Urinary bladder (tissue), 4 donors: ENCODE data around the gene ADCY5. TPM values are rescaled to one million over a fixed set of nuclear protein-coding genes. Genes with fewer than 3 reads are reported as not detected.
A peak's percentile ranks its signal among the peaks of the same experiment; 100 is the strongest.

Experiments
- DNase-seq: peaks from one replicate; pipeline ENCODE4 v3.0.0-alpha.2; 2015; ENCODE audit errors: extremely low spot score
- H3K27ac ChIP-seq: one replicate; pipeline ENCODE4 v1.5.1; 2013; ENCODE audit warnings: low read depth, mild to moderate bottlenecking, moderate library complexity
- H3K36me3 ChIP-seq: one replicate; pipeline ENCODE4 v1.6.1; 2013; ENCODE audit warnings: mild to moderate bottlenecking, moderate library complexity; ENCODE audit not compliant: insufficient read depth
- H3K4me1 ChIP-seq: one replicate; pipeline ENCODE4 v1.6.1; 2013; ENCODE audit warnings: mild to moderate bottlenecking, moderate library complexity; ENCODE audit not compliant: insufficient read depth
- H3K4me3 ChIP-seq: one replicate; pipeline ENCODE4 v1.5.1; 2013; ENCODE audit warnings: low read depth, low read length
- WGBS: extraction: QIAGEN DNeasy Blood & Tissue Kit; methylation state at CpG from one replicate; pipeline ENCODE4 v1.1.7; 2013; 5-methylcytosine and 5-hydroxymethylcytosine counted together
- polyA plus RNA-seq: library from polyadenylated mRNA; stranded (reverse); fragments of 200-250 nt; gene quantifications from one replicate; pipeline ENCODE4 v1.2.3, GENCODE V29; 2013
- total RNA-seq: library from RNA; depleted of rRNA; stranded (reverse); fragments of >200 nt; gene quantifications from one replicate; pipeline ENCODE4 v1.2.3, GENCODE V29; 2014
- donor health status: healthy with polysubstance abuse.
- donor health status: healthy.

The ADCY5 gene
- total and polyA plus RNA-seq, 2 donors: 25.1 to 53.1 TPM

DNA sequence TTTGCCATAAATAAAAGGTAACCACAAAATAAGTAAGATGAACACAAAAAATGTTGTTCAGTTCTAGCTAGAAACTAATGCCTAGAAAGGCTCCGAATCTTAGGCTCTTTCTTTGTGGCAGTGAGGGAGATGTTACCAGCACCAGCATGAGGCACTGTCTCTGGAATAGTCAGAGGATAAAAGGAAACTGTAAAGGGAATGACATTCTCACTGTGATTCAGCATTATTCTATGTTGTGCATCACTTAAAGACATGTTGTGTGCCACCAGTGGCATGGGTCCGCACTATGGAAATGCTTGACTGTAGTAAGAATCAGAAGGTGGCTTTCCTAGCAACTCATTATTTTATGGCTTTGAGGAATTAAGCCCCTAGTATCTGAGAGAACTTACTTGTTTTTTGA is 176.3 kb downstream of the ADCY5 start:
- Histone ChIP-seq H3K27ac (no peak overlapping the region), H3K4me1 (no peaks in the 10 kb centered on the region), H3K4me3 (no peak overlapping the region), H3K36me3 (no peaks in the 10 kb centered on the region)
- no peak for DNase-seq
- 97% methylated on average over 2 of the region's 2 CpGs for whole genome bisulfite sequencing

DNA sequence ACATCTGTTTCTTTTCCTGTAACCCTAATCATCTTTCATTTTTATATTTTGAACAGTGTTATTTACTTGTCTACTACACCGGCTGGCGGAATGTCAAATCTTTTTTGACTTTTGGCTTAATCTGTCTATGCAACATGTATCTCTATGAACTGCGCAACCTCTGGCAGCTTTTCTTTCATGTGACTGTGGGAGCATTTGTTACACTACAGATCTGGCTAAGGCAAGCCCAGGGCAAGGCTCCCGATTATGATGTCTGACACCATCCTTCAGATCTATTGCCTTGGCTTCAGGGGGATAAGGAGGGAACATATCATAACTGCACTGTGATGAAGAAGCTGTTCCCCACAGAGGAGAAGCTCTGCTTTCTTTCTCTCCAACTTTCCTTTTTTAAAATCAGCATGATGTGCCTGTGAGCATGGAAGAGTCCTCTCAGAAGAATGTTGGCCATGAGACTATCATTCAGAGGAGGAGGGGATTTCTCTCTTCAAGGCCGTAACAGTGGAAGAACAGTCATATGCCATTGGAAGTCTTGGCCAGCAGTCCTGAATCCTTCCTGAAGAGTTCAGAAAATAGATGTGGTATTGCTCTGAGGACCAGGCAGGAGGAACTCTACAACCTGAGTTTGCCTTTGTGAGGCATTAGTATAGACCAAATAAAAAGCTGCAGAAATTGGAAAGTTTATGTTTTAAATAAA is 177.3 kb downstream of the ADCY5 start:
- no peak overlapping the region for H3K4me3 ChIP-seq
- no peaks in the 10 kb centered on the region for H3K36me3 ChIP-seq
- no peaks in the 10 kb centered on the region for H3K4me1 ChIP-seq
- WGBS: 64% methylated on average over 5 of the region's 5 CpGs
- H3K27ac ChIP-seq: no peak overlapping the region
- no peak for DNase-seq

DNA sequence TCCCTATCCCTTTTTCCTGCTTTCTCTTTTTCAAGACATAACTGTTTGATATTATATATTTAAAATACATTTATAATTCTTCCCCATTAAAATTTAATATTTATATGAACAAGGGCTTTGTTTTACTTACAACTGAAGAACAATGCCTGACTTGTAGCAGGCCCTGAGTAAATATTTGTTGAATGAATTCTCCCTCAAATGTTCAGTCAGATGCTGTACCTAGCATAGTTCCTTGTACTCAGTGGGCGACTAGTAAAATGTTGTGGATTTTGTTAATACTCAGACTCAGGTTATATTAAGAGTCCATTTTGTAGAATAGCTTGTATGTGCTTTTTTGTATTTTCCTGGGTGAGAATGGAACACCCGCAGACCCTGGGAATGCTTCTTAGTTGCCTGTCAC is 178.1 kb downstream of the ADCY5 start:
- WGBS: 93% methylated on average over 2 of the region's 2 CpGs
- no peak overlapping the region for H3K27ac ChIP-seq
- H3K4me1 ChIP-seq: no peaks in the 10 kb centered on the region
- no peak overlapping the region for H3K4me3 ChIP-seq
- DNase-seq: no peak
- H3K36me3 ChIP-seq: no peaks in the 10 kb centered on the region

DNA sequence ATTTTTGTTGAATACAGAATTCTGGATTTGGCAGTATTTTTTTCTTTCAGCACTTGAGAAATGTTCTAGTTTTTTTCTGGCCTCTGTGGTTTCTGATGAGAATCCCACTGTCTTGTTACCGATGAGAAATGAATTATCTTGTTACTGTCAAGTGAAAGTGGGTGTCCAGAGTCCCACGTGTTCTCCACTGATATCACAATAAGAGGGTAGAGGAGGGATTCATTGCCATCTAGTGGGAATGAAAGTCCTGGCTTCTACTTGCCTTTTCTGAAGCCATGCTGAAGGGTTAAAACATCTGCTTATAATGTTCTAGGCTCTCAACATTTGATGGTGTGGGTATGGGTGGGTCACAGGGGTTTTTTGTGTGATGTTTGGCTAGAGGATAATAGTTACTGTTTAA is 181.1 kb downstream of the ADCY5 start:
- H3K27ac ChIP-seq: no peak overlapping the region
- 69% methylated on average over 2 of the region's 2 CpGs for WGBS
- no peaks in the 10 kb centered on the region for H3K4me1 ChIP-seq
- no peak overlapping the region for H3K4me3 ChIP-seq
- no peaks in the 10 kb centered on the region for H3K36me3 ChIP-seq
- no peak for DNase-seq

DNA sequence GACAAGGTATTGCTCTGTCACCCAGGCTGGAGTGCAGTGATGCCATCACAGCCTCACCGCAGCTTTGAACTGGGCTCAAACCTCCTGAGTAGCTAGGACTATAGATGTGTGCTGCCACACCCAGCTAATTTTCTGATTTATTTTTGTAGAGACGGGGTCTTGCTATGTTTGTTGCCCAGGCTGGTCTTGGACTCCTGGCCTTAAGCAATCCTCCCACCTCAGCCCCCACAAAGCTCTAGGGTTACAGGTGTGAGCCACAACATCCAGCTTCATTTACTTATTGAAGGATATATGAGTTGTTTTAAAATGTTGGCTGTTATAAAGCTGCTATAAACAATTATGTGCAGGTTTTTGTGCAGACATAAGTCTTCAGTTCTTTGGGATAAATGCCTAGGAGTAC is 184.9 kb downstream of the ADCY5 start:
- 90% methylated on average over 2 of the region's 2 CpGs for WGBS

DNA sequence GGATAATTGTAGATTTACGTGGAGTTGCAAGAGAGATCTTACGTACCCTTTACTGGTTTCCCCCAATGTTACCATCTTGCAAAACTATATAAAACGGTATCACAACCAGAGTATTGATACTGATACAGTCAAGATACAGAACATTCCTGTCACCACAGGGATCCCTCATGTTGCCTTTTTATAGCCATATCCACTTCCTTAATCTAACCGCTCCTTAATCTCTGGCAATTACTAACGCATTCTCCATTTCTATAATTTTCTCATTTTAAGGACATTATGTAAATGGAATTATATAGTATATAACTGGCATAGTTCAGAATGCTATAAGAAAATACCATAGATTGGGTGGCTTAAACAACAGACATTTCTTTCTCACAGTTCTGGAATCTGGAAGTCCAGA is 186.0 kb downstream of the ADCY5 start:
- H3K4me3 ChIP-seq: no peak overlapping the region
- H3K4me1 ChIP-seq: no peaks in the 10 kb centered on the region
- no peak overlapping the region for H3K27ac ChIP-seq
- no peaks in the 10 kb centered on the region for H3K36me3 ChIP-seq
- DNase-seq: no peak
- 84% methylated on average over 5 of the region's 5 CpGs for WGBS

More for the DNA sequence above, 184.9 kb downstream of the ADCY5 start:
- H3K36me3 ChIP-seq: no peaks in the 10 kb centered on the region
- no peak overlapping the region for H3K27ac ChIP-seq
- H3K4me3 ChIP-seq: no peak overlapping the region
- no peaks in the 10 kb centered on the region for H3K4me1 ChIP-seq
- no peak for DNase-seq

DNA sequence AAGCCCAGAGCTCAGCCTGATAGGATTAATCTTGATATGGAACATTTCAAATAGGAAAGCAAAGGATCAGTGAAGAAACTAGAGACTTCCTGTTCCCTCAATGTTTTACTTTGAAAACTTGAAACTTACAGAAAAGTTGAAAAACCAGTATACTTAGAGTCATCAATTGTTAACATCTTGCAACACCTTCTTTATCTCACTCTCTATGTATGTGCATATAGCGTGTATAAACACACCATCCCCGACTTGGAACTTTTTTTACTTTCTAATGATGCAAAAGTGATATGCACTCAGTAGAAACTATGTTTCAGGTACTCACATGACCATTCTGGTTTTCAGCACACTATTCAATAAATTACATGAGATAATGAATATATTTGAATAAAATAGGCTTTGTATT is 186.7 kb downstream of the ADCY5 start:
- H3K4me1 ChIP-seq: no peaks in the 10 kb centered on the region
- H3K27ac ChIP-seq: no peak overlapping the region
- H3K4me3 ChIP-seq: no peak overlapping the region
- 71% methylated on average over 2 of the region's 2 CpGs for WGBS
- no peaks in the 10 kb centered on the region for H3K36me3 ChIP-seq
- DNase-seq: no peak

DNA sequence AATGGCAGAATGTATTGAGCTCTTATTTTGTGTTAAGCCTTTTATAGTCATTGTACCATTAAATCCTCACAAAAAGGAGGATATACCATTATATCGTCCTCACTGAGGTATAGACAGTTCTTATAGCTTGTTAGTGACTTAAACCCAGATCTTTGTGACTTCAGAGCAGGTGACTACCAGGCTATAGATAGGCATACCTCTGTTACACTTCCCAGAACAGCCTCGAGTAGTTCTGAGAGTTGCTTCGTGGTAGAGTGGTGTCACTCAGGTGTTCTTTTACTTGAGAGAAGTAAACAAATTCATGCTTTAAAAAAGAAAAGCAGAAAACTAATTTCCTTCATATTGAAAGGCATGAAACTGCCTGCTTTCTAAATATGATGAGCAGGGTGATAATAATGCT is 187.2 kb downstream of the ADCY5 start:
- no peak for DNase-seq
- no peak overlapping the region for H3K27ac ChIP-seq
- H3K36me3 ChIP-seq: no peaks in the 10 kb centered on the region
- 81% methylated on average over 3 of the region's 3 CpGs for WGBS
- H3K4me3 ChIP-seq: no peak overlapping the region
- H3K4me1 ChIP-seq: no peaks in the 10 kb centered on the region

DNA sequence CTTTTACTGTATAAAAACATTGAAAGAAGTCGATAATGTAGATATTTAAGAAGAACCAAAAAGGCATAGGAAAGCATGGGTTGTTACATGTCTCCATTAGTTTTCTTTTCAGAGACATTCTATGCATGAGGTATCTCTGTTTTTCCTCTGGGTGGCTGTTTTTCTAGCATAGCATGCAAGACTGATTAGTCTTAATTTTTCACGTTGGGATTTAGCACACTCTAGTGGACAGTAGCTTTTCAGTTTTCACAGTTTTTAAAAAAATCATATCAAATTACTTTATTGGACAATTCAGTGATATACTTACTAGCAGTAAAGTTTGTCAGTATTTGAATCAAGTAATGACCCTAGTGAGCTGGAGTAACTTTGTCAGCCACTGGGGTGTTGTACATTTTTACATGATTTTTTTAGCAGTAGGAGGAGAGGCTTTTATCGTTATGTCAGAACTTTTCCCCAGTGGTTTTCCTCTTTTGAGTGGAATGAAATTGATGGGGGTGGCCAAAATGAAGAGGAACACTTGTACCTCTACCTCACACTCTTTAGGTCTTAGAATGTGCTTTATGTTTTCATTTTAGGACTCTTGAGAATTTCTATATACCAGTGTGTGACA is 190.0 kb downstream of the ADCY5 start:
- WGBS: 51% methylated on average over 3 of the region's 3 CpGs
- Histone ChIP-seq H3K27ac (no peak overlapping the region), H3K36me3 (no peaks in the 10 kb centered on the region), H3K4me3 (no peak overlapping the region), H3K4me1 (no peaks in the 10 kb centered on the region)
- DNase-seq: peak; percentile 18

DNA sequence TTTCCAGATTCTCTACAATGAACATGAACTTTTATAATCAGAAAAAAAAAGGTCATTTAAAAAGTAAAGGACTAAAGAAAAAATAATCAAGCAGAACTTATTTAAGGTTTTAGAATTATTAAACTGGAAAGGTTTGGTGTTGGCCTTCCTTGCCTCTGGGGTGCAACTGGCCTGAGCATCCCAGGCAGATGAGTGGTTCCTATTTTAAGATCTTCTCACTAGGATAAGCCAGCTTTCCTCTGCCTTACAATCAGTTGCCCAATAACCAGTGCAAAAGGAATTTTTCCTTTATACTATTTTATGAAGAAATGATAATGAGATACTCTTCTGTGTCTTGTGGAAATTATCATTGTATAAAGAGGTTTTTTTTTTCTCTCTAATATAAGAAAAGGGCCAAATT is 190.5 kb downstream of the ADCY5 start:
- no peaks in the 10 kb centered on the region for H3K36me3 ChIP-seq
- no peak for DNase-seq
- no peaks in the 10 kb centered on the region for H3K4me1 ChIP-seq
- no peak overlapping the region for H3K4me3 ChIP-seq
- no peak overlapping the region for H3K27ac ChIP-seq

DNA sequence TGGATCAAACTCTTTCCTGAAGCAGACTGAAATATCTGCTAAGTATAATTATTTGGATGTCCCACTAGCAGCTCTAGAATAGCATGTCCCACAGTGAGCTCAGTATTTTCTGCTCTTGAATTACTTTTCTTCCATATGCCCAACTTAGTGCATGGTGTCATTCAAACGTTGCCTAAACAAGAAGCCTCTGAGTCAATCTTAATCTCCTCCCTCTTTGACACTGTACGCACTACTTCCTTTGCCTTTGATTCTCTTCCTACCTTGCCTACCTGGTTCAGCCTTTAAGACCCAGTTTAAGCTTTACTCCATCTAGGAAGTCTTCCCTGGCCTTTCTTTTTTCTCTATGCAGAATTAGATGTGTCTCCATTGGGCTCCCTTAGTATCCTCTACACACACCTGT is 192.6 kb downstream of the ADCY5 start:
- Histone ChIP-seq H3K27ac (no peak overlapping the region), H3K4me1 (no peaks in the 10 kb centered on the region), H3K4me3 (no peak overlapping the region), H3K36me3 (no peaks in the 10 kb centered on the region)
- DNase-seq: no peak
- WGBS: 76% methylated on average over 2 of the region's 2 CpGs

DNA sequence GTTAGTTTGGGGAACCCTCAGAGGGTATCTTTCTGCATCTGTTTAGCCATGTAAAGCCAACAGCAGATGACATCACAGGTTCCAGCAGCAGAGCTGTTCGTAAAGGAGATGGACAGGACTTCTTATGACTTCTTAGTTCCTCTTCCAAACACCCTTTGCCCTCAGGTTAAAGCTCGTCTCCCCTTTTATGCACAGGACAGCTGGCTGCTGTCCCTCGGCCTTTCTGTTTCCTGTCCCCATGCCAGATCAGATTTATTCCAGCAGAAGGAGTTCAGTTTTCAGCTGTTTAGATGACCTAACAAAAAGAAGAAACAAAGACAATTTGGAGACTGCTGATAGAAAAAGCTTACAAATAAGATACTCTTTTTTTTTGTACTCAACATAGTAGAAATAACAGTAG is 202.0 kb downstream of the ADCY5 start:
- no peak for DNase-seq
- WGBS: 25% methylated on average over 3 of the region's 3 CpGs
- no peaks in the 10 kb centered on the region for H3K4me1 ChIP-seq
- H3K36me3 ChIP-seq: peaks cover 4% of the 10 kb centered on the region
- H3K4me3 ChIP-seq: no peak overlapping the region
- no peak overlapping the region for H3K27ac ChIP-seq

DNA sequence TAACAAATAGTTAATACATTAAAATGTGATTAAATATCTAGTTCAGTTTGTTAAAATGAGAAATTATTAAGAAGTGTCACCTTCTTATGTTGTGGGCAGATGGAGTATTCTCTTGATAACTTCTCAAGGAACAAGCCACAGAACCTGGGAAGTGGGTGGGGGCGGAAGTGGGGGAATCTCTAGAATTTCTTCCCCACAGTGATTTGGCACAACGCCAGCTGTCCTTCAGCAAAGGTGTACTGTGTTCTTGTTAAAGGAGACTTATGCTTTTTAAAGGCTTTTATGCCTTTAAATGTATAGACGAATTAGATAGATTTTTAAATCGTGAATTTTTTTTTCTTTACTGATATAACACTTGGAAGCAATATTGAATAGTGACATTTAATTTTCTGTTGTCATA is 204.8 kb downstream of the ADCY5 start:
- Histone ChIP-seq H3K36me3 (peaks cover 4% of the 10 kb centered on the region), H3K27ac (no peak overlapping the region), H3K4me3 (no peak overlapping the region), H3K4me1 (no peaks in the 10 kb centered on the region)
- DNase-seq: no peak
- 78% methylated on average over 4 of the region's 4 CpGs for WGBS

DNA sequence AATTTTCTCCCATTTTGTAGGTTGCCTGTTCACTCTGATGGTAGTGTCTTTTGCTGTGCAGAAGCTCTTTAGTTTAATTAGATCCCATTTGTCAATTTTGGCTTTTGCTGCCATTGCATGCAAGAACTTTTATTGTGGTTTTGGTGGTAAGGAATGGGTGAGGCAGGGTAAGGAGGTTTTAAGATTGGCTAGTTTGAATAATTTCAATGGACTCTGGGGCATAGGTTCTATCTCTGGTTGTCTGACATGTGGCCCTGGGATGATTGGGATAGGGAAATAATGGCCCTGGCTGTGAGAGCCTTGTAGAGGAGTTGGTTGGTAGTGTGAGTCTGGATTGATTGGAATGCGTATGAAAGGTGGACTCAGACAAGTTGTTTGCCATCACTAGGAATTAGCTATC is 209.1 kb downstream of the ADCY5 start:
- Histone ChIP-seq H3K4me3 (no peak overlapping the region), H3K27ac (no peak overlapping the region), H3K36me3 (no peaks in the 10 kb centered on the region), H3K4me1 (no peaks in the 10 kb centered on the region)
- DNase-seq: no peak
- WGBS: 98% methylated on average over 1 of the region's 1 CpG
